HG03095 (cell line): ENCODE results near the gene PPP2CA.
A peak's percentile ranks its signal among the peaks of the same experiment; 100 is the strongest.
"Not testable (repeated sequence)": the region's sequence is repeated elsewhere in the genome, so short reads cannot be mapped to it uniquely, and the experiment has no call there.

Source experiments
- ATAC-seq: cut with Tn5 transposase; IDR thresholded peaks from one replicate; pipeline ENCODE4 v1.9.1; 2021; ENCODE audit warnings: moderate library complexity; ENCODE audit not compliant: unreplicated experiment

The PPP2CA gene

DNA sequence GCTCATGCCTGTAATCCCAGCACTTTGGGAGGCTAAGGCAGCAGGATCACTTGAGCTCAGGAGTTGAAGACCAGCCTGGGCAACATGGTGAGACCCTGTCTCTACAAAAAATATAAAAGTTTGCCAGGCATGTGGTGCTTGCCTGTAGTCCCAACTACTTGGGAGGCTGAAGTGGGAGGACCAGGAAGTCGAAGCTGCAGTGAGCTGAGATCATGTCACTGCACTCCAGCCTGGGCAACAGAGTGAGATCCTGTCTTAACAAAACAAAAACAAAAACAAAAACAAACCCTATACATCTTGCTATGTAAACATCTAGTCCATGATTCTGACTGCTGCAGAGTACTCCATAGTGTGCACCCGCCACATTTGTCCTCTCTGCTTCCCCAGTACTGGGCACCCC, 19.8 kb upstream of the PPP2CA start:
- no peak for ATAC-seq

DNA sequence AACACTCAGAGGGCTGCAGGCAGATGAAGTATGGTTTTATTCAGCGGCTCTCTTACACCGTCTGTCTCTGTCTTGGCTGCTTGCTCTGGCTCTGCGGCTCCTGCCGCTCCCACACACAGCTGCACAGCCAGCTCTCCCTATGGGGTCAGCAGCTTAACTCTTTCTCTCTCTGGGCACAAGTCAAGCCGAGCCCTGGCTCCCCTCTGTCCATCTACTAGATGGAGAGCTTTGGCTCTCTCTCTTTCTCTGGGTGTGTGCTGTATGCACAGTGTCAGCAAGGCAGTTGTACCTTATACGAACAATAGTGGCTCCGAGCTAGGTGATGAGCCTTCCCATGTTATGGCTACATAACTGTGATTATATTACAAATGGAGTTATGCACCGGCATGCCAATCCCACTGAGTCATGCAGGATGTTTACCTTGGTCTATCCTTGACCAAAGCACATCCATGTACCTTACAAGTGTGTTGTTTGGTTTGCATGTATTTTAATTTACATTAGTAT, 19.3 kb upstream of the PPP2CA start:
- ATAC-seq, result no peak

DNA sequence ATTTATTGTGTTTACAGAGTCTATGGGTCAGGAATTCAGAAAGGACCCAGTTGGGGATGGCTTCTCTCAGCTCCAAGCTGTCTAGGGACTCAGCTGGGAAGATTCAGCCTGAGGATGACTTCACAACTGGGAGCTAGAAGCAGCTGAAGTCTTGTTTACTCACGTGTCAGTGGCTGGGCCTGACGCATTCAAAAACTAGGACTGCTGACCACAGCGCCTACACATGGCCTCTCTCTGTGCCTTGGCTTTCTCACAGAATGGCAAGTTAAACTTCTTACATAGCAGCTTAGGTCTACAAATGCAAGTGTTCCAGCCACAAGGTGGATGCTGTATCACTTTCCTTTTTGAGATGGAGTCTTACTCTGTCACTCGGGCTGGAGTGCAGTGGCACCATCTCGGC, 16.3 kb upstream of the PPP2CA start:
- ATAC-seq, result no peak

DNA sequence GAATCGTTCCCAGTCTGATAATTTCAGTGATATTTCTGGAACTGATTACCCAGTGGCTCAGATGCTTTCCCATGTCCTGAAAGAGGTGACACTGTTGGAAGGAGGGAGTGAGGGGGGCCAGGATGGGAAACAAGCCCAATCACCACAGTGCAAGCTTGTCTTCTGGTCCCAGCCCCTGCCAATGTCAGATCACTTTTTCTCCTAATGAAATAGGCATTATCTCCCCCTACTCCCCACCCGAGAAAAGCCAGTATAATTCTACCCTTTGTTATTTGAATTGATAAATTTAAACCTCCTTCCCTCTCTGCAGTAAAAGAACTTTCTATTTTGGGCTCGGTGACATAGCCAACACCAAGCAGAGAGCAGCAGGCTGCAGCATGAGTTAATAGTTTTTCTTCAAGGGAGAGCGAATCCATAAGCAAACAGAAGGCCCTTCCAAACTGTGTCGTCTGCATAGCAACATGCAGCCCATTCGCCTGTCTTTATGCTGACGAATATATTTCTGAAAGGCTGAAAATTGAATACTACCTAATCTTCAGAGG, 14.6 kb upstream of the PPP2CA start:
- ATAC-seq, result no peak

DNA sequence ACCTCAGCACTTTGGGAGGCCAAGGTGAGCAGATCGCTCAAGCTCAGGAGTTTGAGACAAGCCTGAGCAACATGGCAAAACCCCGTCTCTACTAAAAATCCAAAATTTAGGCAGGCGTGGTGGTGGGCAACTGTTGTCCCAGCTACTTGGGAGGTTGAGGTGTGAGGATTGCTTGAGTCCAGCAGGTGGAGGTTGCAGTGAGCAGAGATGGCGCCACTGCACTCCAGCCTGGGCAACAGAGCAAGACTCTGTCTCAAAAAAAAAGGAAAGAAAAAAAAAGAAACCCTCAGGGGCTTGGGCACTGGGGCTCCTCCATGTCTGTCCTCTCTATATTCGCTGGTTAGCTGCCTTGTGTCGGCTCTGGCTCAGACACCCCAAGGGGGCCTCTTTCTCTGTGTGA, 10.9 kb upstream of the PPP2CA start:
- ATAC-seq, result no peak

DNA sequence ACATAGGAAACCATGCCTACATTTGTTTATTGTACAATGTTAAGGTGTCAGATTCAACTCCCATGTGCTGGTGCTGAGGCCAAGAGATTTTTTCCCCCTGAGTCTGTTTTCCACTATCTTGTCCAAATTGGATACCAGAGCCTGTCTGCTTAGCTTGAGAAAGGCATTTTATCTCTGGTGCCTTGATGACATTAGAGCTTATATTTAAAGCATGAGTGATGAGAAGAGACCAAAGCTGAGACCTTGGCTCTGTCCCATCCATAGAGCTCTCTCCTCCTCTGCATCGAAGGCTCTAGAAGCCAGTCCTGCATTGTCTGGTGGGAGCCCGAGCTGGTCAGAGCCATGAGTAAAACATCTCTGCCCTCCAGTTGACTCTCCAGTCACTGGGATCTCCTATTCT, 10.4 kb upstream of the PPP2CA start:
- no peak for ATAC-seq

DNA sequence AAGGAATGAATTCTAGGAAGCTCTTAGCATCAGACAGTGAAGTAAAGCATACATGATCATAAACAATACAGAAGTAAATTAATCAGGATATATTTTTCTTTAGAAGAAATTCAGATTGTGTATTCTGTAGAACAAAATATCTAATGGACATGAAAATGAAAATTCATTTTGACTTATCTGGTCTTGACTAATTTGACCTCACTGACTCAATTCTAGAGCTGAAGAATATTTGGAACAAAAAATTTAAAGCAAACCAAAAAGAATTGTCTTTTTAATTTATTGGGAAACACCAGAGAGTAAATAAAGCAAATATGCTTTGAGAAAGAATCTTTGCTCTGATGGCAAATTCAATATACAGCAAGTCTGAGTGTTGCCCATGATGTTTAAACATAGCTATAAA, 2.8 kb upstream of the PPP2CA start:
- no peak for ATAC-seq

DNA sequence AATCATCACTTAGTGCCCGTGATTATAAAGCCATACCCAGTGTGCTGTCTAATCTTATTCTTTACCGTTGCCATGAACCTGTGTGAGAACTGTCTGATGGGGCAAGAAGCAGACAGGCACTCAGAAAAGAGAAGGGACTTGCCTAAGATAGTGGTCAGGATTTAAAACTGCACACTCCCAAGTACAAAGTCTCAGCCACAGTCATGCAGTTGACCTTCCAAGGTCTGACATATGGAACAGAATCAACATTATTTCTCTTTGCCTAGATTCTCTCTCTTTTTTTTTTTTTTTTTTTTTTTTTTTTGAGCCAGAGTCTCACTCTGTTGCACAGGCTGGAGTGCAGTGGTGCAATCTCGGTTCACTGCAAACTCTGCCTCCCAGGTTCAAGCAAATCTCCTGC, 1.9 kb upstream of the PPP2CA start:
- ATAC-seq, result no peak

DNA sequence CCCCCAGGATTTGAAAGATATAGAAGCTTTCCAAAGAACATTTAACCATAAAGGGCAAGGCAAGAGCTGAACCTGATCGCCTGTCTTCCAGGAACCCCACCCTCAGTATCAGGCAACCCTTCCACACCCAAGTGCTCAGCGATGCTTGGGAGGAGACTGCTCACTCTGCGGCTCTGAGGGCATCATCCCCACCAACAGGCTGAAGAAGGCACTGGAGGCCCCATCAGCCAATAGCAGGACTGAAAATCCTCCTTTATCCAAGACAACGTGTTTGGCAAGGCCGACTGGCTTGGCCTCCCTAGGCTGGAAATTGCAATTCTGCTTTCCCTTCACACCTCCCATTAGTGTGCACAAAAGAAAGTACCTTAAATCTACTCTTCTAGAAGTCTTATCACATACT, 1.4 kb upstream of the PPP2CA start:
- ATAC-seq, result no peak

DNA sequence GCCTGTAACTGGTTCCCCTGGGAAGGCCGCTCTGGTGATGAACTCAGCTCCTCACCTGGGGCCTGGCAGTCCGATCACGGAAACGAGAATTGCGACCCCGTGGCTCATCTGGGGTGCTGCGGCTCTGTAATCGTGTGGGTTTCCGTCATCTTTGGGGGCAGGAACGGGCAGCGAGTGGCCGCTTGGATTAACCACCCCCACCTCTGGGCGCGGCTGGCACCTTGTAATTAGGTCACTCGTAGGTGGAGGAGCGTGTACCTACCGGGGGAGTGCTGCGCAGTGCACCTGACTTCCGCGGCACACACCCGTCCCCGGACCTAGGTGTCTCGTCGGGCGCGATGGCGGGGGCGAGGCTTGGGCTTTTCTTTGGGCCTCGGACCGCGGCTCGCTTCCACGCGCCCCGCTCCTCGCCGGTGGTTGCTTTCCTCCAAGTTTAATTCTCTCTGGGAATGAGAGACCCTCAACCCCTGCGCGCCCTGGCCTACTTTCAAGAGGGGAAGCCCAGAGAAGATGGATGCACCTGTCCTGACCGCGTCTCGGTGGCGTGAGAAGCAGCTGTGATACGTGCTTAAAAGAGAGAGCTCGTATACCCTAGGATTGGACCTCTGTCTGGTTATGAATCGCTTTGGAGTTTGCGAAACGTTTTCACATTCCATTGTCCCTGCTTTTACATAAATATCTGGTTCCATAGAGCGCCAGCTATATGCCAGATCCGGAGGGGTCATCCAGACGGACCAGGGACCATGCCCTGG, 744 bp upstream of the PPP2CA start:
- no peak for ATAC-seq

DNA sequence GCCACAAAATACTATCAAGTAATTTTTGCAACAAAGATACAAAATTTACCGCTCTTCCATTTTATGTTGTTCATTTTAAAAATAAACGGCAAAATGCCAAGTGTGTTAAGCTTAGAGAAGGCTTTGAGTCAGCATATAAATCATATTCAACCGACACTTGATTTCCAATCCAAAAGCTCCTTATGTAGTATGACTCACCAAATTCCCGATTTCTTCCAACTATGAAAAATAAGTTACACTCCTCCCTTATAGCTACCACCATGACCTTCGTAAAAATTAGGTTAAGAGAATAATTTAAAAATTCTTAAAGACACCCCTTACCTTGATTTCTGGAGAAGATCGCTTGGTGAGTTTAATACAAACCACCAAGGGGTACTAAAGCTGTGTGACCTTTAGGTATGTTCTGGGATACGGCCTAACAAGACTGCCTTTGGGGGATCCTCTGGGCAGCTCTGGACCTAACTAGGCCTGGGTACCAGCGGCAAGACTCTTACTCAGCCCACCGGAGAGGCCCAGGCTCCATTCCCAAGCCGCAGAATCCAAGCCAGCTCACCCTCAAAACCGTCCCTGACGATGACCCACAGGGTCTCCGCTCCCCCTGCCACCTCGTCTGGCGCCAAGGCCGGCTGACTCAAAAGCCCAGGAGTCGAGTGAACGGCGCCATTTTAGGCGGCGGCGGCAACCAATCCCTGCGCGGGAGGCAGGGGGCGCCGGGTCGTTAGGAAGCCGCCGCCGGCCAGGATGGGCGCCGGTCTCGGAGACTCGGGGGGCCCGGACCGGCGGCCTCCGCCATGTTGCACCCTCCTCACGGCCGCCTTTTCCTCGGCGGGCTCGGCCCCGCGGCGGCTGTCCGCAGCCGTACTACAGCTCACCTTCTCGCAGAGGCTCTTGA, 739 bp downstream of the PPP2CA start:
- ATAC-seq, result peak; percentile 25

DNA sequence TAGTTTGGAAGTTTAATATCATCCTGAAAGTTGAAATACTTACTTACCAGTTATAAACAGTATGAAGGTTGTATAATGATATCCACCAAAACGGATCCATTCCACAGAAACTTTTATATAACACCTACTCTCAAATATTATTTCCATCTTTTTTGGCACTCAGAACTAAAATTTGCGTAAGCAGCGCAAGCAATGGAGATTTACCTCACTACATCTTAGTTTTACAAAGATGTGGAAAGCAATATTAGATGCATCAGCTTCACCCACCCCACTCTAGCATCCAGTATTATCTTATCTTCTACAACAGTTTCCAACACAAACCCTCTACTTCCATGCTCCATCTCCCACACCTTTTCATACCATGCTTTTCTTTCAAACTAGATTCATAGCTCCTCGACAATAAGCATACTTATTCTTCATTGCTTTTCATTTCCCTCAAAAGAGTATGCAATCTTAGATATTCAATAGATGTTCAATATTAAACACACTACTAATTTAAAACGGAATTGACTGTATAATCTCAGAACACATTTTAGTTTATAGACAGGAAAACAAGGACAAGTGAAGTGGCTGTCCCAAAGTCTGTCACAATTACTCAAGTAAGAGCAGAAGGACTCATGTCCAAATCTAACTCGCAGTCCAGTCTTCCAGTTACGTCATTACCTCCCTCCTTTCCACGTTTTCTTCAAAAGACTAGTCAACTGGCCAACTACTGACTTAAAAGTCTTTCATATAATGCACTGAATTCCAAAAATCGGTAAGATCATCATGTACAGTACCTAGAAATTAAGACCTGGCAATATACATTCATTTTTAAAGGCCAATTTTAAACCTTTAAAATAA, 2.2 kb downstream of the PPP2CA start:
- ATAC-seq, result no peak

DNA sequence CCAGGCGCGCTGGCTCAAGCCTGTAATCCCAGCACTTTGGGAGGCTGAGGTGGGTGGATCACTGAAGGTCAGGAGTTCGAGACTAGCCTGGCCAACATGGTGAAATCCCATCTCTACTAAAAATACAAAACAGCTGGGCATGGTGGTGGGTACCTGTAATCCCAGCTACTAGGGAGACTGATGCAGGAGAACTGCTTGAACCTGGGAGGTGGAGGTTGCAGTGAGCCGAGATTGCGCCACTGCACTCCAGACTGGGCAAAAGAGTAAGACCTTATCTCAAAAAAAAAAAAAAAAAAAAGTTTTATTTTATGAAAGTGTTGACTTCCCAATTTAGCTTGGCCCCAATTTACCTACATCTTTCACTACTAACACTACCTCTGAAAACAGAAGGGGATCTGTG, 4.2 kb downstream of the PPP2CA start:
- not testable (repeated sequence) for ATAC-seq

DNA sequence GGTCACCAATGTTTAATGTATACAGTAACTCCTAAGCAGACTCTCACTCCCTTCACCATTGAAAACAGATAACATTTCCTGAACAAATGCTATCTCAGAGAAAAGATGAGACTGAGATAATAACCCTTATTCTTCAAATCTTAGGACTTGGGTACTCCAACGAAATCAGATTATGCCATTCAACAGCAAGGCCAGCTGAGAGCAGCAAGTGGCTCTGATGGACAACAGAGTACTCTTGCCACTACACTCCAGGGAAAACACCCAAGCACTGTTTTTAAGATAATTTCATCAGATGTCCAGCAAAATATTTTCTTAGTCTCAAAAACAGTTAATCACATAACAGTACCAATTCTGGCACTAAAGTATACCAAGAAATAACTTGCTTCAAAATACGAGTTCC, 10.1 kb downstream of the PPP2CA start:
- no peak for ATAC-seq

DNA sequence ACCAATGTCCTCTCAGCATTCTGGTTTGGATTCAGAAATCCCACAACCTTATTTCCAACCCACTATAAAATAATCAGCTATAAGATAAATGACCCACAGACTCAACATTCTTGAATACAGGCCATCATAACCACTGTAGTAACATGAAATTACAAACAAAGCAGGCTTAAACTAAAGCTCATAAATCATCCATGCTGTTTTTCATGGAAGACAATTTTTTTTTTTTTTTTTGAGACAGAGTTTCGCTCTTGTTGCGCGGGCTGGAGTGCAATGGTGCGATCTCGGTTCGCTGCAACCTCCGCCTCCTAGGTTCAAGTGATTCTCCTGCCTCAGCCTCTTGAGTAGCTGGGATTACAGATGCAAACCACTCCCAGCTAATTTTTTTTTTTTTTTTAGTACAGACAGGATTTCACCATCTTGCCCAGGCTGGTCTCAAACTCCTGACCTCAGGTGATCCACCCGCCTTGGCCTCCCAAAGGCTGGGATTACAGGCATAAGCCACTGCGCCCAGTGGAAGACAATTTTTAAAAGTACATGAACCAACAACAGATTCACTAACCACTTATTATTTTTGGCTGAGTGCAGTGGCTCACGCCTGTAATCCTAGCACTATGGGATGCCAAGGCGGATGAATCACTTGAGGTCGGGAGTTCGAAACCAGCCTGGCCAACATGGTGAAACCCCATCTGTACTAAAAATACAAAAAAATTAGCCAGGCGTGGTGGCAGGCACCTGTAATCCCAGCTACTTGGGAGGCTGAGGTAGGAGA, 14.4 kb downstream of the PPP2CA start:
- not testable (repeated sequence) for ATAC-seq

DNA sequence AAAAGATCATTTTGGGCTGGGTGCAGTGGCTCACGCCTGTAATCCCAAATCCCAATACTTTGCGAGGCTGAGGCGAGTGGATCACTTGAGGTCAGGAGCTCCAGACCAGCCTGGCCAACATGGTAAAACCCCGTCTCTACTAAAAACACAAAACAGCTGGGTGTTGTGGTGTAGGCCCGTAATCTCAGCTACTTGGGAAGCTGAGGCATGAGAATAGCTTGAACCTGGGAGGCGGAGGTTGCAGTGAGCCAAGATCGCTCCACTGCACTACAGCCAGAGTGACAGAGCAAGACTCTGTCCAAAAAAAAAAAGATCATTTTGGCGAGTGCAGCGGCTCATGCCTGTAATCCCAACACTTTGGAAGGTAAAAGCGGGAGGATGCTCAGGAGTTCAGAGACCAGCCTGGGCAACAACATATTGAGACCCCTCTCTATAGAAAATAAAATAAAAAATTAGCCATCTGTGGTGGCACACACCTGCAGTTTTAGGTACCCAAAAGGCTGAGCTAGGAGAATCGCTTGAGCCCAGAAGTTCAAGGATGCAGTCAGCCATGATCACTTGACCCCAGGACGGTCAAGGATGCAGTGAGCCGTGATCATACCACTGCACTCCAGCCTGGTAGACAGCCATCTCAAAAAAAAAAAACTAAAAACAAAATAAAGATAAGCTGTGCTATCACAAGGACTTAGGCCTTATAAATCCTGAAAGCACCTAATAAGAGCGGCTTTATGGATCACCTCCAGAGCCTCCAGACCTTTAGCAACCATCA, 16.2 kb downstream of the PPP2CA start:
- ATAC-seq, result no peak

DNA sequence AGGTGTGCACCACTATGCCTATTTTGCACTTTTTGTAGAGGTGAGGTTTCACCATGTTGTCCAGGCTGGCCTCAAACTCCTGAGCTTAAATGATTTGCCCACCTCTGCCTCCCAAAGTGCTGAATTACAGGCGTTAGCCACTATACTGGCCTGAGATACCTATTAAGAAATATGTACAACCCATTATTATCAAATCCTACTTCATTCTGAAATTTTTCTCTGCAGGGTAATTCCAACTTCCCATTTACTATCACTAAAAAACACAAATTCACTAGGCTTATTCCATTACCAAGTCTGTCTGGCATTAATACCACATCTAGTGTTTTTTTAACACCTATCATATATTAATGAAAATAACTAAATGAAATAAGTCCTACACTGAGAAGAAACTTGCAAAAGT, 18.2 kb downstream of the PPP2CA start:
- no peak for ATAC-seq

DNA sequence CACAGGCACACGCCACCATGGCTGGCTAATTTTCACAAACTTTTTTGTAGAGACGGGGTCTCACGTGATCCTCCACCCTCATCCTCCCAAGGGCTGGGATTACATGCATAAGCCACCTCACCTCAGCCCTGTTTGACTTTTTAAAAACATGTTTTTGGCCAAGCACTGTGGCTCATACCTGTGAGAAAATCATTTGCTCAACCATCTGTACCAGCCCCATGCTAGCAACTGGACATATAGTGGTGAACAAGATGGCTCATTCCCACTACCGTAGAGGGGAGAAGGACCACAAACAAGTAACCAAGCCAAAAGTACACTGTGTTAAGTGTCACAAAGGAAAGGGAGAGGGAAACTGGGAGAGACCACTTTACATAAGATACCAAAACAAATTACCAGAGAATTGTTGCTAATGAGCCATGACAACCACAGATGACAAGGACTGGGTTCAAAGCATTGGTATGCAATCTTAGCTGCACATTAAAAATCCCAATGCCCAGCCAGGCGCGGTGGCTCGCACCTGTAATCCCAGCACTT, 19.2 kb downstream of the PPP2CA start:
- ATAC-seq, result no peak

DNA sequence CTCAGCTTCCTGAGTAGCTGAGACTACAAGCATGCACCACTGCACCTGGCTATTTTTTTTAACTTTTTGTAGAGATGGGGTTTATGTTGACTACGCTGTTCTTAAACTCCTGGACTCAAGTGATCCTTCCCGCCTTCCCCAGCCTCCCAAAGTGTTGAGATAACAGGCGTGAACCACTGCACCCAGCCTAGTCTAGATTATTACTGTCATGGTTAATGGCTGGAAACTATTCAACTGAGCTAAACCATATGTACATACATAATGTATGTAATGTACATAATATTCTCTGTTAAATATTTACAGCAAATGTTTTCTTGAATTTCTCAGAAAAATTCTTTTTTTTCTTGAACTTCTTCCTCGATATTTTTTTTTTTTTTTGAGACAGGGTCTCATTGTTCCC, 21.3 kb downstream of the PPP2CA start:
- no peak for ATAC-seq
